ENCODE measurements around the gene HMMR.
"Not testable (repeated sequence)": the region's sequence is repeated elsewhere in the genome, so short reads cannot be mapped to it uniquely, and the experiment has no call there.

The HMMR gene

GRCh38 chr5:163532171-163533084, 72.0 kb downstream of the HMMR start:
- no peak overlapping the region for H3K27ac ChIP-seq
- TF ChIP-seq CTCF (IDR thresholded peaks at IDR 0.05) (no peak), ZFX (IDR thresholded peaks at IDR 0.05; ENCODE audit: borderline replicate concordance) (no peak)

- H3K27ac ChIP-seq, result no peak overlapping the region
- no peak for TF ChIP-seq CTCF (IDR thresholded peaks at IDR 0.05)
- TF ChIP-seq ZFX (IDR thresholded peaks at IDR 0.05; ENCODE audit: borderline replicate concordance), result no peak
These were observed 72.8 kb downstream of the HMMR start for GRCh38 chr5:163533223-163533622.

GRCh38 chr5:163534492-163535094, 74.2 kb downstream of the HMMR start:
- TF ChIP-seq ZFX (IDR thresholded peaks at IDR 0.05; ENCODE audit: borderline replicate concordance), result no peak
- no peak for TF ChIP-seq CTCF (IDR thresholded peaks at IDR 0.05)
- H3K27ac ChIP-seq, result no peak overlapping the region

GRCh38 chr5:163535290-163535689, 74.9 kb downstream of the HMMR start:
- TF ChIP-seq CTCF (IDR thresholded peaks at IDR 0.05) (no peak), ZFX (IDR thresholded peaks at IDR 0.05; ENCODE audit: borderline replicate concordance) (no peak)
- no peak overlapping the region for H3K27ac ChIP-seq

GRCh38 chr5:163536442-163536841, 76.0 kb downstream of the HMMR start:
- not testable (repeated sequence) for H3K27ac ChIP-seq

GRCh38 chr5:163540696-163541095, 80.3 kb downstream of the HMMR start:
- no peak overlapping the region for H3K27ac ChIP-seq
- TF ChIP-seq CTCF (IDR thresholded peaks at IDR 0.05), result no peak
- TF ChIP-seq ZFX (IDR thresholded peaks at IDR 0.05; ENCODE audit: borderline replicate concordance), result no peak

All from 22Rv1 (cell line).